Measurements from ENCODE around the gene UGT1A3.

The UGT1A3 gene

DNA sequence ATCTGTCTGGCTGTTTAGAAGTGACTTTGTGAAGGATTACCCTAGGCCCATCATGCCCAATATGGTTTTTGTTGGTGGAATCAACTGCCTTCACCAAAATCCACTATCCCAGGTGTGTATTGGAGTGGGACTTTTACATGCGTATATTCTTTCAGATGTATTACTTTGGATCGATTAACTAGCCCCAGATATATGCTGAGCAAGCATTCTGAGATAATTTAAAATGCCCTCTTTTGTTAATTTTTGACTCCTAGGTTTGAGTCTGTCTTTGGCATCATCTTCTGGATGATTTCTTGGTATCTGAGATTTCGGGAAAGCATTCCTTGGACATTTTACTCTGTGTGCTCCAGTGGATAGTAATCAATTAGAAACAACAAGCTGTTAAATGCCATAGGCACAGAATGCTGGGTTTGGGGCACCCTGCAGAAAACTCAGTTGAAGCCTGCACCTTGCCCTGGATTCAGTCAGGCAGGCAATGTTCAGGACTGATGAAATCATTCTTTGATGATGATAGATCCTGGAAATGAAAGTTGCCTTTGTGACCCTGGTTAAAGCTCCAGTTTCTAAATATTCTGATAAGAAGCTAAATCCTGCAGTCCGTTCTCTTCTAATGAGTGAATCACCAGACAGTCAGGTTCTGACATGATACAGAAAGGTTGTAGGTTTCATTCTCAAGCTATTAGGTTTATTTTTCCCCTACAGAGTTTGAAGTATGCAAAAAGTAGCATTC is 32.4 kb downstream of the UGT1A3 start:
- DNase-seq: no peak

DNA sequence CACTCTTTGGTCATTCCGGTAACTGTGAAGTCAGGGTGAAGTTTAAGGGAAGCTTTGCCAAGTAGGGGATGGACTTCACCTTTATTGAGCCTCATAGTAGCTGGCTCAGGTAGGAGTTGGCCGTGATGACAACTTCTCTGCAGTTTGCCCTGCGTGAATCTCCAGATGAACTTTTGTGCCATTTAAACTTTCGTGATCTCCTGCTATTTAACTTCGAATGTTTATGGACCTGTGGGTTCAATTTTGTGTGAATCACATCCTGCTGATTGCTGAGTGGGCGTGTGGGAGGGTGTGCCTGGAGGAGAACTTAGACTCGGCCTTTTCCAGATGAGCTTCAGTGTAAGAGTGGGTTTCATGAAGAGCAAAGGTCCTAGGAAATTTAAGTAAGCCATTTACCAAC is 35.4 kb downstream of the UGT1A3 start:
- no peak for DNase-seq

DNA sequence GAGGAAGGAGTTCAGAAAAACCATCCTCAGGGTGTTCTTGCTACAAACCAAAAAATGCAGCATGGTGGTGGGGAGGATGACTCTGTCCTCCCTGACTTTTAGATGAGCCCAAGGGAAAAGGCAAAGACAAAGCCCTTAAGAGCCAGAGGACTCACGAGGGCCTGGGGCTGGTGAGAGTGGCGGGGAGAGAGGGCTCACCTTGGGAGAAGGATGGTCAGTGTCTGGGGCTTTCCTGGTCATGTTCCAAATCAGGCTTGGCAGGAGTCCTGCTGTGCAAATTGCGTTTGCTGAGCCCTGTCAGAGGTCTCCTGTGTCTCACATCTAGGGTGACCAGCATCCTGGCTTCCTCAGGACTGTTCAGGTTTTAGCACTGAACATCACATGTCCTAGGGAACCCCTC is 35.9 kb downstream of the UGT1A3 start:
- DNase-seq: no peak

DNA sequence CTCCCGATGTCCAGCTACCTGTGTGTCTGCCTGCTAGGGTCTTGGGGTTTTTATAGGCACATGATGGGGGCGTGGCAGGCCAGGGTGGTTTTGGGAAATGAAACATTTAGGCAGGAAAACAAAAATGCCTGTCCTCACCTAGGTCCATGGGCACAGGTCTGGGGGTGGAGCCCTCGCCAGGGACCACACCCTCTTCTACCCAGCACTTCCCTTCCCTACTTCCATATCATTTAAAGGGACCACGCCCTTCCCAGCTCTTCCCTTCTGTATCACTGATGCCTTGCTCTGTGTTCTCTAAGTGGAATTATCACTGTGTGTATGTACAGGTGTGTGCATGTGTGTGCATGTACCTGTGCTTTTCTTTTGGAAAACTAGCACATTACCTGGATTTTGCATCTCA is 37.6 kb downstream of the UGT1A3 start:
- DNase-seq: no peak

DNA sequence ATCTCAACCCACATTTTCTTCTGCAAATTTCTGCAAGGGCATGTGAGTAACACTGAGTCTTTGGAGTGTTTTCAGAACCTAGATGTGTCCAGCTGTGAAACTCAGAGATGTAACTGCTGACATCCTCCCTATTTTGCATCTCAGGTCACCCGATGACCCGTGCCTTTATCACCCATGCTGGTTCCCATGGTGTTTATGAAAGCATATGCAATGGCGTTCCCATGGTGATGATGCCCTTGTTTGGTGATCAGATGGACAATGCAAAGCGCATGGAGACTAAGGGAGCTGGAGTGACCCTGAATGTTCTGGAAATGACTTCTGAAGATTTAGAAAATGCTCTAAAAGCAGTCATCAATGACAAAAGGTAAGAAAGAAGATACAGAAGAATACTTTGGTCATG is 39.2 kb downstream of the UGT1A3 start:
- no peak for DNase-seq

DNA sequence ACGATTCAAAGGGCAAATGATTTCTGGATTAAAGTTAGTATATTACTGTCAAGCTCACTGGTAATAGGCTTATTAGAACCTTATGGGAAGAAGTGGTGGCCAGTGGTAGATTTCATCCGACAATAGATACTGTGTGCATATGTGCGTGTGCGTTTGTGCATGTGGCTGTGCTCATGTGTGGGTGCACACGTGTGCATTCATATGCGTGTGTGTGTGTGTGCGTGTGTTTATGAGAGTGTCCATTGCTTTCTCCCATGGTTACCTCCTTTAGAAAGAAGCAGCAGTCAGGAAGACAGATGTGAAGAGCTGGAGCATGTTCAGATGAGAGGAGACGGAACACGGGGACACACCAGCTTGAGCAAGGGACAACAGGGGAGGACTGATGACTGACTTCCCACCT is 40.4 kb downstream of the UGT1A3 start:
- no peak for DNase-seq

DNA sequence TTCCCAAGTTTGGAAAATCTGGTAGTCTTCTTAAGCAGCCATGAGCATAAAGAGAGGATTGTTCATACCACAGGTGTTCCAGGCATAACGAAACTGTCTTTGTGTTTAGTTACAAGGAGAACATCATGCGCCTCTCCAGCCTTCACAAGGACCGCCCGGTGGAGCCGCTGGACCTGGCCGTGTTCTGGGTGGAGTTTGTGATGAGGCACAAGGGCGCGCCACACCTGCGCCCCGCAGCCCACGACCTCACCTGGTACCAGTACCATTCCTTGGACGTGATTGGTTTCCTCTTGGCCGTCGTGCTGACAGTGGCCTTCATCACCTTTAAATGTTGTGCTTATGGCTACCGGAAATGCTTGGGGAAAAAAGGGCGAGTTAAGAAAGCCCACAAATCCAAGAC is 43.3 kb downstream of the UGT1A3 start:
- no peak for DNase-seq

DNA sequence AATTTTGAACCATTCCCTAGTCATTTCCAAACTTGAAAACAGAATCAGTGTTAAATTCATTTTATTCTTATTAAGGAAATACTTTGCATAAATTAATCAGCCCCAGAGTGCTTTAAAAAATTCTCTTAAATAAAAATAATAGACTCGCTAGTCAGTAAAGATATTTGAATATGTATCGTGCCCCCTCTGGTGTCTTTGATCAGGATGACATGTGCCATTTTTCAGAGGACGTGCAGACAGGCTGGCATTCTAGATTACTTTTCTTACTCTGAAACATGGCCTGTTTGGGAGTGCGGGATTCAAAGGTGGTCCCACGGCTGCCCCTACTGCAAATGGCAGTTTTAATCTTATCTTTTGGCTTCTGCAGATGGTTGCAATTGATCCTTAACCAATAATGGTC is 43.7 kb downstream of the UGT1A3 start:
- DNase-seq: no peak

DNA sequence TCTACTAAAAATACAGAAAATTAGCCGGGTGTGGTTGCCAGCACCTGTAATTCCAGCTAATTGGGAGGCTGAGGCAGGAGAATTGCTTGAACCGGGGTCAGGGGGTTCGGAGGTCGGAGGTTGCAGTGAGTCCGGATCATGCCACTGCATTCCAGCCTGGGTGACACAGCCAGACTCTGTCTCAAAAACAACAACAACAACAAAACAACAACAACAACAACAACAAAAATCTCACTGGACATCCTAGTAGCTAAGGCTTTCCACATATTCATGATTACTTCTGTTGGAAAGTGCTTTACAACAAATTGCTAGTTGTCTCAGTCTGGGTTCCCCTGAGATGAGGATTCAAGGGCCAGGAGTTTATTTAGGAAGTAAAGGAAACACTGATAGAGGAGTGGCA is 45.0 kb downstream of the UGT1A3 start:
- DNase-seq: no peak

DNA sequence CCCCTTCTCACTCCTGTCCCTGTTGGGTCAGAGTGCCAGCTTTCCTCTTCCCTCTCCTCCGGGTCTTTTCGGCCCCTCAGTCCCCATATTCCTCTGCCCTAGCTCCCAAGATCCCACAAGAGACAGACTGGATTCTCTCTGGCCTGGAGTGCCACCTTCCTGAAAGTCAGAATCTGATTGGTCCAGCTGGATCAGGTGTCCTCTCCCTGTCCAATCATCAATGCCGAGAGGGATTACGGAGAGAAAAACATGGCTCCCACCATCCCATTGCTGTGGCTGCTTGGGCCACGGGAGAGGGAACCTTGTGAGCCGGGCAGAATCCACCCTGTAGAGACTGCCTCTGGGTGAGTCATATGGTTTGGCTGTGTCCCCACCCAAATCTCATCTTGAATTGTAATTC is 46.6 kb downstream of the UGT1A3 start:
- no peak for DNase-seq

DNA sequence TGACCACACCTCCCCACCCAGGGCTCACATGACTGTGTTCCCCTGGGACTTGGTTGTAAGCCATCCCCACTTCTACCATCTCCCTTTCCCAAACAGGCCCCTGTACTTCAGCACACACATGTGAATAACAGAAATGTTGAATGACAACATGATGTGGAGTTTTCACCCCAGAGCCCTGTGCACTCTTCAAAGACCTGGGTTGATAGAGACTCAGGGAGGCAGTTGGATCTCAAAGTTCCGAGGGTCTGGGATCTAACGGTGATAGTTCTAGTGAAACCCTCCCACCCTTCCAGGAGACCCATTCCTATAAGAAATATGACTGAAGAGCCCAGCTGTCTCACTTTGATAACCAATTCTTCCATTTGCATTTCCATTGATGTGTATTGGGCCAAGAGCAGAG is 49.2 kb downstream of the UGT1A3 start, which contains the start of gene MROH2A:
Gene MROH2A (plus strand): TSS at position 301 of the 400 bp plus-strand sequence. CDS start 1,029 bp downstream, outside the sequence.
- no peak for DNase-seq

DNA sequence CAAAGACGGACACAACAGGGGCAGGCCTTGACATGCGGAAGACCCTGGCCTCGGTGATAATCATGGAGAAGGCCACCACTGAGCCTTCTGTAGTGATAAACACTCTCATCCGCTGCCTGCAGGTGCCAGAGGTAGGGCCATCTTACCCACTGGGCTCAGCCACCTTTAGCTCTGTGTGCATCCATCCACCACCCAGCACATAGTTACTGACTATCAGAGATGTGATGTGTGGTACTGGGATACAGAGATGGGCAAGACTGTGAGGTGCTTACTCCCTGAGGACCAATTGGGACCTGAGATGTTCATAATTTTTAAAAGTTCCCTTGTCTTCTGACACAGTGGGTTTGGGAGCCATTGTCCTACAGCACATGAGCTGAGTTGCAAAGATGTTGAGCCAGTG is 50.9 kb downstream of the UGT1A3 start:
- DNase-seq: no peak

DNA sequence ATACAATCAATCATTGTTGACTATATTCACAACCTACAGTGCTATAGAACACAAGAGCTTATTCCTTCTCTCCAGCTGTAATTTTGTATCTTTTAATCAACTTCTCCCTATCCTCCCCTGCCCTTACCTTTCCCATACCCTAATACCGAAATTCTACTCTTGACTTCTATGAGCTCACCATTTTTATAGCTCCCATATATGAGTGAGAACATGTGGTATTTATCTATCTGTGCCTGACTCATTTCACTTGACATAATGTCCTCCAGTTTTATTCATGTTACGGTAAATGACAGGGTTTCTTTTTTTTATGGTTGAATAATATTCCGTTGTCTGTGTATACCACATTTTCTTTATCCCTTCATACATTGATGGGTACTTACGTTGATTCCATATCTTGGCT is 51.9 kb downstream of the UGT1A3 start:
- no peak for DNase-seq

DNA sequence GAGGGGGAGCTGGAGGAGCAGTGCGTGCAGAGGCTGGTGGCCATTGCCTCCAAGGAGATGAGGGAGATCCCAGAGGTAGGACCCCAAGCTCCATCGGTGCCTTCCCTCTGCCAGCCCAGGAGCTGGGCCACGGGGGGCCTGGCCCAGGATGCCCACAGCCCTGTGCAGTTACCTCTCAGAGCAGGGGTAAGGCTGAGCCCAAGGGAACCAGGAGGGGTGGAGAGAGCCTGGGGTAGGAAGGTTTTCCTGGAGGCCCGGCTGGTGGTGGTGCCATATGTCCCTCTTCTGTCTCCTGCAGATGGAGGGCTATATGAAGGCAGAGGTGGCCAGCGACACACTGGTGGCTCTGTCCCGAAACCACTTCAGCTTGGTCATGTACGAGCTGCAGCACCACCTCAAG is 60.7 kb downstream of the UGT1A3 start:
- no peak for DNase-seq

DNA sequence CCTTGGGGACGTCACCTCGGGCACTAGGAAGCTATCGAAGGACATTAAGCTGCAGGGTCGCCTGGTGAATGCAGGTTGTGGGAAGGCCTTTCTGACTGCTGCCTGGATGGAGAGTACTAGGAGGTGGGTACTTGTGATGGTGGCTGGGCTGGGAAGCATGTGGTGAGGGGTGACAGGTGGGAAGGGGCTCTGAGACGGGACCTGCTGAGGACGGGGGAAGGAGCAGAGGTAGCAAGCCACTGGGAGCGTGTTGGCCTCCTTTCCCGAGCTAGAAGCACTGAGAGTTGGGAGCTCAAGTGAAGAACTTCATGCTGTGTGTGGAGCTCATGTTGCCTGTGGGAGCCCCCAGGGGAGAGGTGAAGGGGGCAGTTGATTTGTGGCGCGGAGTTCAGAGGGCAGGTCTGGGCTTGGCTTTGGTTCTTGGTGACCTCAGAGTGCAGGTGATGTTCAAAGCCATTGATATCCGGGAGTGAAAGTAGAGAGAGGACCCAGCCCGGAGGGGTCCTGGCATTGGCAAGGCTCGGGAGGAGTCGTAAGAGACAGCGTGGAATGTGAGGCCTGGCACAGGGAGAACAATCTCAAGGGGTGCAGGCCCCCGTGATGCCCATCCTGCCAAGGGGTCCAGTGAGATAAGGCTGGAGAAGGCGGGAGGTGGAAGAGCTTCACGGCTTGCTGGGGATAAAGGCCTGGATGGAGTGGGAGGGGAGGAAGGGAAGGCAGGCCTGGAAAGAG is 62.5 kb downstream of the UGT1A3 start:
- no peak for DNase-seq

DNA sequence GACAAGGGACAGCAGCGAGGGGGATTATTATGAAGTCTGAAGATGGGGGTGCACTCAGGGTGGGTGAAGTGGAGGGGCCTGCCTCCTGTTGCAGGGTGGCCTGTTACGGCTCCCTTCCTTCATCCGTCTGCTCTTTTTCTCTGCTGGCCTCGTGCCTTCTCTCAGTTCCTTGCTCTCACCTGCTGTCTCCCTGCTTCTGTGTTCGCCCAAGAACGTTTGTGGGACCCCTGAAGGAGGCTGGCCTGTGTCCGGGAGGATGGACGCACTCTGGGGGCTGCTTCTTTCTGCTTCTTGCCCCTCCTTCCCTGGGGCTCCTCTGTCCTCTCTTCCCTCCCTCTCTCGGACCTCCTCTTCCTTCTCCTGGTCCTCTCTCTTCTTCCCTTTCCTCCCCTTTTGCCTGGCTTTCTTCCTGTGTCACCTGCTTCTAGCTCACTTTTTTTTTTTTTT is 63.1 kb downstream of the UGT1A3 start:
- DNase-seq: no peak

DNA sequence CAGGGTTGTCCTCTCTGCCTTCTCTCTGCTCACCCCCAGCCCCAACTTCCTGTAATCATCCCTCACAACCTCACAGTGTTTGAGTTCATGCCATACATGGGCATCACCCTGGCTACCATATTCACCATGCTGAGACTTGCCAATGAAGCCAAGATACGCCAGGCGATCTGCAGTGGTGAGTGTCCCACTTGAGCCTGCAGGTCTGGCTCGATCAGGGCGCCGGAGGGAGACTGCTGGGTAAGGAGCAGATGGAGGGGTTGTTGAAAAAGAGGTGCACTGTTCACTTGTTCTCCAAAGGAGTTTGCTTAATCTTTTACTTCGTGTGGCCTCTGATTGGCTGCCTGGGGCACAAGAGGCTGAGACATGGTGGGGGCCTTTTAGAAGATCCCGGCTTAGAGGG is 63.9 kb downstream of the UGT1A3 start:
- no peak for DNase-seq

DNA sequence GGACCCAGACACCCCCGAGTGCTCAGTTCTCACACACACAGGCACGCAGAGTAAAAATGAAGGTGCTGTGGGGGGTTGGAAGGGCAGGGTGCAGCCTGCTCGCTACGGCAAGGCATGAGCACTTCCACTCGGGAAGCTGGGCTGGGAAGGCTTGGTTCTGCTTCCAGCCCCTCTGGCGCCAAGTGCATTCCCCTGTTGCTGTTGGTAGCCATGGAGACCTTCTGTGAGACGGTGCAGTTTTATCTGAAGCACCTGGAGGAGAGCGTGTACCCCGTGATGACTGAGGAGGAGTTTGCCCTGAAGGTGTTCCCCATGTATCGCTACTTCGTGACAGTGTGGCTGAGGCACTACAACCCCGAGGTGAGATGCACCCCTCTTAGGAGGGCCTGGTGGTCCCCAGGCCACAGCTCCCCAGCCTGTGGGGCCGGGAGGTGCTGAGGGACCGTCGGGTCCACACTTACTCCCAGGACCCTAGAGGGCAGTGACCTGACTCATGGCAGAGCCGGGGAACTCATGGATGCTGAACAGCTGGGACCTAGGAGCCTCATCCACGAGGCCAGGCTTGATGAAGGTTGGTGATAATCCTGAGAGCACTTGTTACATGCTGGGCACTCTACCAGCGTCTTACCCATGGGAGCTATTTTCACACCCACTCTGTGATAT is 64.8 kb downstream of the UGT1A3 start:
- DNase-seq: no peak

DNA sequence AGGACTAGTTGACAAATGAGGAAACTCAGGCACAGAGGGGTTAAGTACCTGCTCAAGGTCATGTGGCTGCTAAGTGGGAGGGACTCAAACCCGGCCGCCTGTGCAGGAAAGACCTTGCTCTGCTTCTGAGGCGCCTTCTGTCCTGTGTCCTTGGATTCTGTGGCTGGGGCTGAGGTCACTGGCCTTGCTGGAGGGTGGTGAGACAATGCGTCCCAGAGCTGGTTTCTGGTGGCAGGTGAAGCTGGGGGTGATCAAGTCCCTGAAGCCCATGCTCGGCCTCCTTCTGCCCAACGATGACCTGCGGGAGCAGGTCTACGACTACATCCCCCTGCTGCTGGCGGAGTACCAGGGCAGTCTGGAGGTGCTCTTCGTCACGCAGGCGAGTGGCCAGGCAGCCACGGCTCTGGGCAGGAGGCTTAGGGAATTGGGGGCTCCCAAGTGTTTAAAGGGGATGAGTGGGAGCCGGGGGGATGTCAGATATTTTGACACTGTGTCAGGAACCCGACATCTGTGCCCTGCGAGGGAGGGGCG is 65.4 kb downstream of the UGT1A3 start:
- DNase-seq: no peak

DNA sequence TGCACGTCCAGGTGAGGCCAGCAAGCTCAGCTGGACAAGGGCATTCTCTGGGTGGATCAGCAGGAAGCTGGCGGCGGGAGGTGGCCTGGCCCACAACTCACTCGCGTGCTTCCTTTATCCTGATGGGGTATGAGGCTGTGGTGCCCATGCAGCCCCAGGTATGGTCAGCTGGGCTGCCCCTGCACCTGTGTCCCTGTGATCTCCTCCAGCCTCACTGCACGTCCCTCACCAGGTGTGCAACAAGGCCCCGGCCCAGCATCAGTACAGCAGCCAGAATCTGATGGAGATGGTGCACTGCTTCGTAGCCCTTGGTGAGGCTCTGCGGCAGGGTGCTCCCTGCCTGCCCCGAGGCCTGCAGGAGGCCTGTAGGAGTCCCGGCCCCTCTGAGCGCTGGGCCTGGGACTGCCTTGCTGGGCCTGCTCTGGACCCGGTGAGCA is 66.9 kb downstream of the UGT1A3 start:
- no peak for DNase-seq

DNA sequence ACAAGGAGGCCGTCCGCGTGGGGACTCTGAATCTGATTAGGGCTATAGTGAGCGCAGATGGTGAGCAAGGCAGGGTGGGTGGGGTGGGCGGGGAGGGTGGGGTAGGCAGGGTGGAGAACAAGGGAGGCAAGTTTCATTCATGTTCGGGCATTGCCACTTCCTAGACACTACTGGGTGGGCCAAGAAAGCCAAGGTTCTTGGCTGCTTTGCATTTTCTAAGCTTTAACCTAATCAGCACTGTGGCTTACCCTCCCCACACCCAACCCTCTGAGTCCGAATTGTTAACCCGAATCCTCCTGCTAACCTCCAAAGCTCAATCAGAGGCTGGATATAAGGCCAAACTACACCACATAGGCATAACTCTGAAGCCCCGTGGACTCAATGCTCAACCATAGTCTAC is 67.4 kb downstream of the UGT1A3 start:
- no peak for DNase-seq

DNA sequence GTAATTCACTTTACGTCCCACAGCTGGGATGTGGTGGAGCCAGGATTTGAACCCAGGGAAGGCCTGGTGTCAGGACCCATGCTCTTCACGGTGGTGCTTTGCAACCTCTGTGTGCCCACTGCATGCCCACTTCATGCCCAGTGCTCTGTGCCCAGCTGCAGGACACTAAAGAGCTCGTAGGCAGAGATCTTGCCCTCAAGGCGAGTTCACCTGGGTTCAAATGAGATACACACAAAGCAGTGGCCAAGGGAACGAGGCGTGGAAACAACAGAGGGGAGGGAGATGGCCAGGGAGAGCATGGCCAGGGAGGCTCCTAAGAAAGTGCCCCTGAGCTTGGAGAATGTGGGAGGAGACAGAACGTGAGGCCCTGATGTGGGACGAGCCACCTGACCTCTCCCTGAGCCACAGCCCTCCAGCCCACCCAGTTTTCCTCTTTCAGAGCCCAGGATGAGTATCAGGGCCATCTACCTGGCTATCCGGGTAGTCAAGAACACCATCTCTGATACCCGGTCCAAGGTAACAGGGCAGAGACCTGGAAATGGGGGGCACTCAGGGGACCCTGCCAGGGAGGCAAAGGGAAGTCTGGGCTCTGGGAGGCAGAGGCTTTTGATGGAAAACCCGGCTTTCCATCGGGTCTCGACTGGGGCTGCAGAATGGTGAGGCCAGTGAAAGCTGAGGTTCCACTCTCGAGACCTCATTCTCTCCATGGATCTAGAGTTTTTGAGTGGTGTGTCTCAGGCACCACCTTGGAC is 69.7 kb downstream of the UGT1A3 start:
- DNase-seq: no peak

DNA sequence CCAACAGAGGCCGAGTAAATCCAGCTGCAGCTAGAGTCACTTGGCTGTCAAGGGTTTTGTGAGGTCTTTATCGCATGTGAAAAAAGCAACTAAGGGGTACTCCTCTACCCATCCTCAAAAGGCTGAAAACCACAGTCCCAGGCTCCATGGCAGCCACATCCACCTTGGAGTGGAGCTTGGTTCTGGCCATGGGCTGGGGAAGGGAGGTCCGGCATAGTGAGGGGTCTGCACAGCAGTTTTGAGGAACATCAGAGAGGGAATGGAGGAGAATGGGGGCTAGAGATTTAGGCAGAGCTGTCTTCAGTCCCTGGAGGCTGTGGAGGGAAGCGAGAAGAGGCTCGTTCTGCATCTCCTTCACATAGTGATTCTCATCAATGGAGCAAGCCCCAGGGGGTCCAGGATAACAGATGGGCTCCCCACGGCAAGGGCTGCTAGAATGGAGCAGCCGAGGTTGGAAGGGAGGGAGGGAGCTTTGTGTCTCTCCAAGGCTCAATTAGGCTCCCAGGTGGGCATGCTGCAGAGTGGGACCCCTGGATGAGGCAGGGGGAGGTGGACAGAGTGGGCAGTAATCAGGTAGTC is 70.3 kb downstream of the UGT1A3 start:
- no peak for DNase-seq
